HEK293 (cell line): ENCODE results near the gene NAT16.

Experiments
- CTCF ChIA-PET: fragments of 350-600 bp; formaldehyde crosslinking; extraction: SDS; loops from one replicate; lab custom pipeline; 2021; ENCODE audit warnings: antibody characterized with exemption; lab: Yijun Ruan, JAX
- POLR2A ChIA-PET: fragments of 300-600 bp; formaldehyde crosslinking; extraction: SDS; loops from one replicate; lab custom pipeline; 2020; ENCODE audit warnings: antibody characterized with exemption, inconsistent platforms; lab: Yijun Ruan, JAX
- H3K27ac ChIP-seq: fragments of 200-500 bp; sonication (Bioruptor generic); 2 replicates; pipeline ENCODE4 v1.5.1; 2014; ENCODE audit warnings: low read depth, low read length, control low read depth, inconsistent platforms; ENCODE audit errors: extremely low read depth
- H3K36me3 ChIP-seq, 2 experiments: fragments of 200-500 bp in 1 of 2; sonication (Bioruptor generic) in 1 of 2; 1 replicate in 1 of 2; 2 replicates in 1 of 2; pipeline ENCODE4 v1.5.1; 2014 to 2017; ENCODE audit warnings: inconsistent platforms in 2 of 2, low read length in 2 of 2; ENCODE audit not compliant: control insufficient read depth in 2 of 2, insufficient read depth in 1 of 2
- H3K4me1 ChIP-seq: fragments of 200-500 bp; sonication (Bioruptor generic); 2 replicates; pipeline ENCODE4 v1.5.1; 2014; ENCODE audit warnings: mild to moderate bottlenecking, low read length, inconsistent platforms; ENCODE audit not compliant: control insufficient read depth, insufficient read depth
- H3K4me3 ChIP-seq: 2 replicates; pipeline ENCODE4 v1.5.1; 2011; ENCODE audit warnings: low read depth, mild to moderate bottlenecking, control low read depth, low read length, moderate library complexity
- H3K9me3 ChIP-seq: fragments of 200-500 bp; sonication (Bioruptor generic); 2 replicates; pipeline ENCODE4 v1.5.1; 2014; ENCODE audit warnings: low read depth, low read length, inconsistent platforms; ENCODE audit not compliant: control insufficient read depth, insufficient read depth
- KLF10 ChIP-seq: fragments of 450-650 bp; IDR thresholded peaks from 2 replicates; pipeline ENCODE4 v1.5.1; 2018; ENCODE audit warnings: missing biosample characterization, mild to moderate bottlenecking, missing genetic modification characterization
- OSR2 ChIP-seq: fragments of 450-650 bp; formaldehyde crosslinking; IDR thresholded peaks from 2 replicates; pipeline ENCODE4 v1.5.1; 2016; ENCODE audit warnings: missing biosample characterization, missing genetic modification characterization
- SP3 ChIP-seq: fragments of 450-650 bp; formaldehyde crosslinking; IDR thresholded peaks from 2 replicates; pipeline ENCODE4 v1.5.1; 2016; ENCODE audit warnings: missing biosample characterization, missing genetic modification characterization
- TCF7L2 ChIP-seq: IDR thresholded peaks from 2 replicates; pipeline ENCODE4 v1.6.1; 2011; ENCODE audit warnings: low read depth, mild to moderate bottlenecking, inconsistent platforms, low read length, moderate library complexity, borderline replicate concordance
- ZBTB48 ChIP-seq: fragments of 450-650 bp; formaldehyde crosslinking; IDR thresholded peaks from 2 replicates; pipeline ENCODE4 v1.5.1; 2016; ENCODE audit warnings: missing biosample characterization, missing genetic modification characterization
- ZEB2 ChIP-seq: fragments of 450-650 bp; formaldehyde crosslinking; IDR thresholded peaks from 2 replicates; pipeline ENCODE4 v1.5.1; 2016; ENCODE audit warnings: missing biosample characterization, missing genetic modification characterization
- ZFP41 ChIP-seq: fragments of 450-650 bp; formaldehyde crosslinking; IDR thresholded peaks from 2 replicates; pipeline ENCODE4 v1.5.1; 2016; ENCODE audit warnings: missing biosample characterization, missing genetic modification characterization, borderline replicate concordance
- ZNF112 ChIP-seq: fragments of 450-650 bp; formaldehyde crosslinking; IDR thresholded peaks from 2 replicates; pipeline ENCODE4 v1.5.0; 2017; ENCODE audit warnings: missing biosample characterization, missing genetic modification characterization
- ZNF148 ChIP-seq: fragments of 450-650 bp; formaldehyde crosslinking; IDR thresholded peaks from 2 replicates; pipeline ENCODE4 v1.5.0; 2017; ENCODE audit warnings: missing biosample characterization, missing genetic modification characterization, borderline replicate concordance
- ZNF169 ChIP-seq: fragments of 450-650 bp; formaldehyde crosslinking; IDR thresholded peaks from 2 replicates; pipeline ENCODE4 v1.5.1; 2016; ENCODE audit warnings: missing biosample characterization, missing genetic modification characterization
- ZNF2 ChIP-seq: fragments of 450-650 bp; formaldehyde crosslinking; IDR thresholded peaks from 2 replicates; pipeline ENCODE4 v1.5.1; 2016; ENCODE audit warnings: missing biosample characterization, missing genetic modification characterization
- ZNF473 ChIP-seq: fragments of 450-650 bp; formaldehyde crosslinking; IDR thresholded peaks from 2 replicates; pipeline ENCODE4 v1.5.1; 2017; ENCODE audit warnings: missing biosample characterization, missing genetic modification characterization
- ZNF48 ChIP-seq: fragments of 450-650 bp; formaldehyde crosslinking; IDR thresholded peaks from 2 replicates; pipeline ENCODE4 v1.5.1; 2016; ENCODE audit warnings: missing biosample characterization, missing genetic modification characterization
- ZNF521 ChIP-seq: fragments of 450-650 bp; formaldehyde crosslinking; IDR thresholded peaks from 2 replicates; pipeline ENCODE4 v1.5.1; 2017; ENCODE audit warnings: missing biosample characterization, mild to moderate bottlenecking, missing genetic modification characterization
- ZNF660 ChIP-seq: fragments of 450-650 bp; IDR thresholded peaks from 2 replicates; pipeline ENCODE4 v1.5.1; 2018; ENCODE audit warnings: missing biosample characterization, mild to moderate bottlenecking, missing genetic modification characterization
- ZNF701 ChIP-seq: fragments of 450-650 bp; formaldehyde crosslinking; IDR thresholded peaks from 2 replicates; pipeline ENCODE4 v1.5.1; 2016; ENCODE audit warnings: missing biosample characterization, missing genetic modification characterization
- TF ChIP-seq, protein P1 (sequence below): fragments of 450-650 bp; formaldehyde crosslinking; IDR thresholded peaks from 2 replicates; pipeline ENCODE4 v1.5.1; 2016; ENCODE audit warnings: missing biosample characterization, missing genetic modification characterization
- TF ChIP-seq, protein P2 (sequence below): fragments of 450-650 bp; formaldehyde crosslinking; IDR thresholded peaks from 2 replicates; pipeline ENCODE4 v1.5.1; 2016; ENCODE audit warnings: missing biosample characterization, missing genetic modification characterization
- TF ChIP-seq, protein P3 (sequence below): fragments of 450-650 bp; formaldehyde crosslinking; IDR thresholded peaks from 2 replicates; pipeline ENCODE4 v1.5.1; 2016; ENCODE audit warnings: missing biosample characterization, missing genetic modification characterization

NAT16 gene

GRCh38 chr7:101222275-101222830, 42.3 kb upstream of the NAT16 start:
- Histone ChIP-seq H3K9me3 (no peaks in the 10 kb centered on the region), H3K4me1 (no peaks in the 10 kb centered on the region), H3K4me3 (no peak overlapping the region), H3K27ac (no peak overlapping the region), H3K36me3 (peaks cover 3 to 20% of the 10 kb centered on the region in 2 experiments; a peak in 2 of 3 replicates)
- TF ChIP-seq ZNF112 (tag by site-specific recombination): no peak
- TF ChIP-seq KLF10 (tag by site-specific recombination): no peak
- no peak for TF ChIP-seq ZEB2
- no peak for TF ChIP-seq ZNF48 (tag by site-specific recombination)
- TF ChIP-seq ZFP41 (tag by site-specific recombination): no peak
- TF ChIP-seq, protein P1, sequence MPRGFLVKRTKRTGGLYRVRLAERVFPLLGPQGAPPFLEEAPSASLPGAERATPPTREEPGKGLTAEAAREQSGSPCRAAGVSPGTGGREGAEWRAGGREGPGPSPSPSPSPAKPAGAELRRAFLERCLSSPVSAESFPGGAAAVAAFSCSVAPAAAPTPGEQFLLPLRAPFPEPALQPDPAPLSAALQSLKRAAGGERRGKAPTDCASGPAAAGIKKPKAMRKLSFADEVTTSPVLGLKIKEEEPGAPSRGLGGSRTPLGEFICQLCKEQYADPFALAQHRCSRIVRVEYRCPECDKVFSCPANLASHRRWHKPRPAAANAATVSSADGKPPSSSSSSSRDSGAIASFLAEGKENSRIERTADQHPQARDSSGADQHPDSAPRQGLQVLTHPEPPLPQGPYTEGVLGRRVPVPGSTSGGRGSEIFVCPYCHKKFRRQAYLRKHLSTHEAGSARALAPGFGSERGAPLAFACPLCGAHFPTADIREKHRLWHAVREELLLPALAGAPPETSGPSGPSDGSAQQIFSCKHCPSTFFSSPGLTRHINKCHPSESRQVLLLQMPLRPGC (tag by site-specific recombination): no peak
- TF ChIP-seq, protein P2, sequence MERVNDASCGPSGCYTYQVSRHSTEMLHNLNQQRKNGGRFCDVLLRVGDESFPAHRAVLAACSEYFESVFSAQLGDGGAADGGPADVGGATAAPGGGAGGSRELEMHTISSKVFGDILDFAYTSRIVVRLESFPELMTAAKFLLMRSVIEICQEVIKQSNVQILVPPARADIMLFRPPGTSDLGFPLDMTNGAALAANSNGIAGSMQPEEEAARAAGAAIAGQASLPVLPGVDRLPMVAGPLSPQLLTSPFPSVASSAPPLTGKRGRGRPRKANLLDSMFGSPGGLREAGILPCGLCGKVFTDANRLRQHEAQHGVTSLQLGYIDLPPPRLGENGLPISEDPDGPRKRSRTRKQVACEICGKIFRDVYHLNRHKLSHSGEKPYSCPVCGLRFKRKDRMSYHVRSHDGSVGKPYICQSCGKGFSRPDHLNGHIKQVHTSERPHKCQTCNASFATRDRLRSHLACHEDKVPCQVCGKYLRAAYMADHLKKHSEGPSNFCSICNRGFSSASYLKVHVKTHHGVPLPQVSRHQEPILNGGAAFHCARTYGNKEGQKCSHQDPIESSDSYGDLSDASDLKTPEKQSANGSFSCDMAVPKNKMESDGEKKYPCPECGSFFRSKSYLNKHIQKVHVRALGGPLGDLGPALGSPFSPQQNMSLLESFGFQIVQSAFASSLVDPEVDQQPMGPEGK (tag by site-specific recombination): no peak
- TF ChIP-seq ZNF701: no peak
- TF ChIP-seq ZNF473 (tag by site-specific recombination): no peak
- no peak for TF ChIP-seq OSR2 (tag by site-specific recombination)
- no peak for TF ChIP-seq SP3 (tag by site-specific recombination)
- TF ChIP-seq ZNF521 (tag by site-specific recombination): no peak
- TF ChIP-seq ZNF169 (tag by site-specific recombination): no peak
- TF ChIP-seq, protein P3, sequence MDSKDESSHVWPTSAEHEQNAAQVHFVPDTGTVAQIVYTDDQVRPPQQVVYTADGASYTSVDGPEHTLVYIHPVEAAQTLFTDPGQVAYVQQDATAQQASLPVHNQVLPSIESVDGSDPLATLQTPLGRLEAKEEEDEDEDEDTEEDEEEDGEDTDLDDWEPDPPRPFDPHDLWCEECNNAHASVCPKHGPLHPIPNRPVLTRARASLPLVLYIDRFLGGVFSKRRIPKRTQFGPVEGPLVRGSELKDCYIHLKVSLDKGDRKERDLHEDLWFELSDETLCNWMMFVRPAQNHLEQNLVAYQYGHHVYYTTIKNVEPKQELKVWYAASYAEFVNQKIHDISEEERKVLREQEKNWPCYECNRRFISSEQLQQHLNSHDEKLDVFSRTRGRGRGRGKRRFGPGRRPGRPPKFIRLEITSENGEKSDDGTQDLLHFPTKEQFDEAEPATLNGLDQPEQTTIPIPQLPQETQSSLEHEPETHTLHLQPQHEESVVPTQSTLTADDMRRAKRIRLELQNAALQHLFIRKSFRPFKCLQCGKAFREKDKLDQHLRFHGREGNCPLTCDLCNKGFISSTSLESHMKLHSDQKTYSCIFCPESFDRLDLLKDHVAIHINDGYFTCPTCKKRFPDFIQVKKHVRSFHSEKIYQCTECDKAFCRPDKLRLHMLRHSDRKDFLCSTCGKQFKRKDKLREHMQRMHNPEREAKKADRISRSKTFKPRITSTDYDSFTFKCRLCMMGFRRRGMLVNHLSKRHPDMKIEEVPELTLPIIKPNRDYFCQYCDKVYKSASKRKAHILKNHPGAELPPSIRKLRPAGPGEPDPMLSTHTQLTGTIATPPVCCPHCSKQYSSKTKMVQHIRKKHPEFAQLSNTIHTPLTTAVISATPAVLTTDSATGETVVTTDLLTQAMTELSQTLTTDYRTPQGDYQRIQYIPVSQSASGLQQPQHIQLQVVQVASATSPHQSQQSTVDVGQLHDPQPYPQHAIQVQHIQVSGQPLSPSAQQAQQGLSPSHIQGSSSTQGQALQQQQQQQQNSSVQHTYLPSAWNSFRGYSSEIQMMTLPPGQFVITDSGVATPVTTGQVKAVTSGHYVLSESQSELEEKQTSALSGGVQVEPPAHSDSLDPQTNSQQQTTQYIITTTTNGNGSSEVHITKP (tag by site-specific recombination): no peak
- no peak for TF ChIP-seq ZNF2 (tag by site-specific recombination)
- TF ChIP-seq ZNF660 (tag by site-specific recombination): no peak
- no peak for TF ChIP-seq ZNF148 (tag by site-specific recombination)
- no peak for TF ChIP-seq TCF7L2
- TF ChIP-seq ZBTB48 (tag by site-specific recombination): no peak
- ChIA-PET POLR2A (interaction anchor here (0.5 kb wide), 1 partner anchor 514 kb away, joined by 3 read pairs; no protein-coding TSS in a partner anchor), CTCF (interaction anchor here (0.5 to 1.3 kb wide), 3 partner anchors 8 to 91 kb away, joined by 3 read pairs; no protein-coding TSS in a partner anchor)
